Suppressor macrophage treated with lipopolysaccharide for 1 hour (primary cell): ENCODE measurements around the gene TMEM37.
A peak's percentile ranks its signal among the peaks of the same experiment; 100 is the strongest.

Source experiments
- DNase-seq, 3 donors: peaks; one replicate each; pipeline ENCODE4 v3.0.0-alpha.2; 2020 to 2022

The TMEM37 gene

GRCh38 chr2:119481501-119482455 lies 50.1 kb downstream of the TMEM37 start:
- peak; percentile 28 to 37 (median 28) for DNase-seq

- DNase-seq: peak; percentile 65 to 78 (median 76)
Observed at GRCh38 chr2:119482481-119483394, 51.1 kb downstream of the TMEM37 start.

- peak in 1 of 3 donors; percentile 38 for DNase-seq
Observed at GRCh38 chr2:119483395-119483753, 51.7 kb downstream of the TMEM37 start.

GRCh38 chr2:119483896-119484718 lies 52.5 kb downstream of the TMEM37 start:
- no peak for DNase-seq

- no peak for DNase-seq
Observed at GRCh38 chr2:119484834-119485233, 53.2 kb downstream of the TMEM37 start.

- DNase-seq: no peak
Observed at GRCh38 chr2:119485336-119486110, 53.9 kb downstream of the TMEM37 start.

- DNase-seq: no peak
Observed at GRCh38 chr2:119486196-119486827, 54.7 kb downstream of the TMEM37 start.

- no peak for DNase-seq
Observed at GRCh38 chr2:119486886-119487285, 55.2 kb downstream of the TMEM37 start.

- DNase-seq: no peak
Observed at GRCh38 chr2:119487434-119488244, 56.0 kb downstream of the TMEM37 start.
